ENCODE measurements around the gene CLN6.

DNA sequence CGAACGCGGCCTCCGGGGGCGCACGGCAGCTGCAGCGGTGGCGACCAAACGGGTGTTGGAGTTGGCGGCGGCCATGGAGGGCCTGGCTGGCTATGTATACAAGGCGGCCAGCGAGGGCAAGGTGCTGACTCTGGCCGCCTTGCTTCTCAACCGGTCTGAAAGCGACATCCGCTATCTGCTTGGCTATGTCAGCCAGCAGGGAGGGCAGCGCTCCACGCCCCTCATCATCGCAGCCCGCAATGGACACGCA lies 48.7 kb upstream of the CLN6 start:
- TF ChIP-seq, protein P1, sequence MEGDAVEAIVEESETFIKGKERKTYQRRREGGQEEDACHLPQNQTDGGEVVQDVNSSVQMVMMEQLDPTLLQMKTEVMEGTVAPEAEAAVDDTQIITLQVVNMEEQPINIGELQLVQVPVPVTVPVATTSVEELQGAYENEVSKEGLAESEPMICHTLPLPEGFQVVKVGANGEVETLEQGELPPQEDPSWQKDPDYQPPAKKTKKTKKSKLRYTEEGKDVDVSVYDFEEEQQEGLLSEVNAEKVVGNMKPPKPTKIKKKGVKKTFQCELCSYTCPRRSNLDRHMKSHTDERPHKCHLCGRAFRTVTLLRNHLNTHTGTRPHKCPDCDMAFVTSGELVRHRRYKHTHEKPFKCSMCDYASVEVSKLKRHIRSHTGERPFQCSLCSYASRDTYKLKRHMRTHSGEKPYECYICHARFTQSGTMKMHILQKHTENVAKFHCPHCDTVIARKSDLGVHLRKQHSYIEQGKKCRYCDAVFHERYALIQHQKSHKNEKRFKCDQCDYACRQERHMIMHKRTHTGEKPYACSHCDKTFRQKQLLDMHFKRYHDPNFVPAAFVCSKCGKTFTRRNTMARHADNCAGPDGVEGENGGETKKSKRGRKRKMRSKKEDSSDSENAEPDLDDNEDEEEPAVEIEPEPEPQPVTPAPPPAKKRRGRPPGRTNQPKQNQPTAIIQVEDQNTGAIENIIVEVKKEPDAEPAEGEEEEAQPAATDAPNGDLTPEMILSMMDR (conservative IDR thresholded peaks at IDR 0.05), result no peak; the same call in 1 of the 2 replicates
- peak; percentile 27 for TF ChIP-seq ZFX (IDR thresholded peaks at IDR 0.05)
